ENCODE data around the gene CFAP298. TPM values are rescaled to one million over a fixed set of nuclear protein-coding genes. Genes with fewer than 3 reads are reported as not detected.
A peak's percentile ranks its signal among the peaks of the same experiment; 100 is the strongest.
"Not testable (repeated sequence)": the region's sequence is repeated elsewhere in the genome, so short reads cannot be mapped to it uniquely, and the experiment has no call there.

Gene CFAP298
- total RNA-seq (10 to 100 TPM; 19.5 to 36.8 (median 32.1) TPM), total RNA-seq (3.9 to 13.7 (median 8.7) reads per million in 29 experiments)
- total RNA-seq (2013): 26.6 TPM

- Mint-ChIP-seq H3K4me3 (peak within 1 kb of the TSS; percentile 91 to 99 (median 97)), H3K36me3 (peaks cover 14% of the 10 kb centered on the region), H3K9me3 (no peaks in the 10 kb centered on the region), H3K27me3 (no peaks in the 10 kb centered on the region), H3K4me1 (peaks cover 0 to 24% (median 20%) of the 10 kb centered on the region in 3 donors), H3K27ac (peak within 1 kb of the TSS; percentile 90 to 95)
- H3K9me3 ChIP-seq: no peaks in the 10 kb centered on the region
- peaks cover 11 to 27% of the 10 kb centered on the region in 2 experiments for H3K4me1 ChIP-seq (ENCODE audit: control insufficient read depth in 1 of 2, extremely low read depth in 1 of 2, insufficient read depth in 2 of 2, low read length in 2 of 2)
- peak within 1 kb of the TSS; percentile 81 for H3K27ac ChIP-seq (ENCODE audit: low read length)
- POLR2A ChIA-PET: interaction anchor here (0.6 to 1.0 kb wide), 4 partner anchors 11 to 217 kb away, joined by 3 to 4 read pairs (median 3); no protein-coding TSS in a partner anchor
- WGBS (ENCODE audit: insufficient coverage): under 1% methylated on average over 72 of the region's 81 CpGs
- peak; percentile 80 to 92 (median 86) for ATAC-seq (replicated peaks in 1 of 4)
- peaks cover 4 to 19% of the 10 kb centered on the region in 2 donors for H3K36me3 ChIP-seq (ENCODE audit: control insufficient read depth in 2 of 2, extremely low read depth in 1 of 2, insufficient read depth in 1 of 2, low read length in 1 of 2)
- peak; percentile 77 to 95 (median 89) for DNase-seq
- CTCF ChIA-PET: interaction anchor here in 1 of 2 donors (0.6 to 2.1 kb wide), 5 partner anchors 11 to 218 kb away, joined by 3 to 9 read pairs (median 4); partner anchors contain the start of gene PAXBP1
- H3K27me3 ChIP-seq (replicated peaks in 1 of 2; ENCODE audit: control insufficient read depth in 2 of 2, extremely low read depth in 1 of 2, insufficient read depth in 2 of 2, low read length in 1 of 2): no peaks in the 10 kb centered on the region
- H3K4me3 ChIP-seq (ENCODE audit: control insufficient read depth in 1 of 2, extremely low read depth in 1 of 2, low read length in 1 of 2): peak within 1 kb of the TSS; percentile 96 to 99
These were observed at the start of gene CFAP298 for GRCh38 chr21:32612075-32612998. Gene CFAP298, minus strand, starts transcription at chr21:32612377. Its CDS starts 134 bp downstream, at chr21:32612243.

GRCh38 chr21:32661026-32661782 is 49.0 kb upstream of the CFAP298 start:
- H3K27ac ChIP-seq (ENCODE audit: low read length); H3K27me3 Mint-ChIP-seq; H3K4me3 ChIP-seq (ENCODE audit: control insufficient read depth in 1 of 2, extremely low read depth in 1 of 2, low read length in 1 of 2); H3K4me1 ChIP-seq (ENCODE audit: control insufficient read depth in 1 of 2, extremely low read depth in 1 of 2, insufficient read depth in 2 of 2, low read length in 2 of 2); H3K27ac Mint-ChIP-seq; DNase-seq; POLR2A ChIA-PET; H3K9me3 ChIP-seq; H3K4me3 Mint-ChIP-seq; H3K4me1 Mint-ChIP-seq; ATAC-seq (replicated peaks in 1 of 4); CTCF ChIA-PET; H3K27me3 ChIP-seq (replicated peaks in 1 of 2; ENCODE audit: control insufficient read depth in 2 of 2, extremely low read depth in 1 of 2, insufficient read depth in 2 of 2, low read length in 1 of 2): not testable (repeated sequence)
- H3K36me3 ChIP-seq (ENCODE audit: control insufficient read depth in 2 of 2, extremely low read depth in 1 of 2, insufficient read depth in 1 of 2, low read length in 1 of 2): peaks cover 14 to 52% of the 10 kb centered on the region in 2 donors
- peaks cover 0 to 21% (median 18%) of the 10 kb centered on the region in 3 donors for H3K9me3 Mint-ChIP-seq
- peaks cover 96% of the 10 kb centered on the region for H3K36me3 Mint-ChIP-seq
- WGBS (ENCODE audit: insufficient coverage): 94% methylated on average over 7 of the region's 13 CpGs

- H3K36me3 ChIP-seq (ENCODE audit: control insufficient read depth in 2 of 2, extremely low read depth in 1 of 2, insufficient read depth in 1 of 2, low read length in 1 of 2): peaks cover 10 to 36% of the 10 kb centered on the region in 2 donors
- no peak overlapping the region for H3K27ac Mint-ChIP-seq
- ChIA-PET CTCF (interaction anchor here (0.6 to 1.0 kb wide), 3 partner anchors 9 to 20 kb away, joined by 3 to 4 read pairs (median 3); no protein-coding TSS in a partner anchor), POLR2A (no interaction called here)
- H3K9me3 Mint-ChIP-seq: peaks cover 0 to under 1% (median 0%) of the 10 kb centered on the region in 3 donors
- WGBS (ENCODE audit: insufficient coverage): 100% methylated on average over 3 of the region's 9 CpGs
- DNase-seq (no peak), ATAC-seq (replicated peaks in 1 of 4) (no peak)
- no peak overlapping the region for H3K27ac ChIP-seq (ENCODE audit: low read length)
- H3K9me3 ChIP-seq: no peaks in the 10 kb centered on the region
- no peaks in the 10 kb centered on the region for H3K4me1 ChIP-seq (ENCODE audit: control insufficient read depth in 1 of 2, extremely low read depth in 1 of 2, insufficient read depth in 2 of 2, low read length in 2 of 2)
- H3K36me3 Mint-ChIP-seq: peaks cover 76% of the 10 kb centered on the region
- no peaks in the 10 kb centered on the region for H3K4me1 Mint-ChIP-seq
- H3K4me3 ChIP-seq (ENCODE audit: control insufficient read depth in 1 of 2, extremely low read depth in 1 of 2, low read length in 1 of 2): no peak overlapping the region
- no peaks in the 10 kb centered on the region for H3K27me3 Mint-ChIP-seq
- H3K27me3 ChIP-seq (replicated peaks in 1 of 2; ENCODE audit: control insufficient read depth in 2 of 2, extremely low read depth in 1 of 2, insufficient read depth in 2 of 2, low read length in 1 of 2): no peaks in the 10 kb centered on the region
- no peak overlapping the region for H3K4me3 Mint-ChIP-seq
These were observed 46.3 kb upstream of the CFAP298 start for GRCh38 chr21:32658524-32658923.

- Mint-ChIP-seq H3K4me3 (no peak overlapping the region), H3K27me3 (no peaks in the 10 kb centered on the region), H3K36me3 (peaks cover 41% of the 10 kb centered on the region), H3K9me3 (no peaks in the 10 kb centered on the region), H3K4me1 (peaks cover 0 to 2% (median 0%) of the 10 kb centered on the region in 3 donors), H3K27ac (no peak overlapping the region)
- H3K4me3 ChIP-seq (ENCODE audit: control insufficient read depth in 1 of 2, extremely low read depth in 1 of 2, low read length in 1 of 2): no peak overlapping the region
- no peaks in the 10 kb centered on the region for H3K4me1 ChIP-seq (ENCODE audit: control insufficient read depth in 1 of 2, extremely low read depth in 1 of 2, insufficient read depth in 2 of 2, low read length in 2 of 2)
- H3K9me3 ChIP-seq: no peaks in the 10 kb centered on the region
- peaks cover 0 to 50% of the 10 kb centered on the region in 2 donors for H3K36me3 ChIP-seq (ENCODE audit: control insufficient read depth in 2 of 2, extremely low read depth in 1 of 2, insufficient read depth in 1 of 2, low read length in 1 of 2)
- WGBS (ENCODE audit: insufficient coverage): no CpG with 5 or more reads among the region's 2 CpGs
- no peaks in the 10 kb centered on the region for H3K27me3 ChIP-seq (replicated peaks in 1 of 2; ENCODE audit: control insufficient read depth in 2 of 2, extremely low read depth in 1 of 2, insufficient read depth in 2 of 2, low read length in 1 of 2)
- DNase-seq (peak in 17 of 35 experiments; percentile 2 to 57 (median 13)), ATAC-seq (replicated peaks in 1 of 4) (peak; percentile 49 to 61 (median 56))
- CTCF ChIA-PET: interaction anchor here (0.6 to 1.1 kb wide), 4 partner anchors 9 to 1297 kb away, joined by 3 to 5 read pairs (median 4); no protein-coding TSS in a partner anchor
- POLR2A ChIA-PET: no interaction called here
- H3K27ac ChIP-seq (ENCODE audit: low read length): no peak overlapping the region
These were observed 41.2 kb upstream of the CFAP298 start for GRCh38 chr21:32653326-32653901.

- Mint-ChIP-seq H3K27me3 (no peaks in the 10 kb centered on the region), H3K4me3 (no peak overlapping the region), H3K27ac (no peak overlapping the region), H3K4me1 (peaks cover 0 to 2% (median 0%) of the 10 kb centered on the region in 3 donors), H3K9me3 (no peaks in the 10 kb centered on the region), H3K36me3 (peaks cover 25% of the 10 kb centered on the region)
- Histone ChIP-seq H3K4me1 (ENCODE audit: control insufficient read depth in 1 of 2, extremely low read depth in 1 of 2, insufficient read depth in 2 of 2, low read length in 2 of 2) (no peaks in the 10 kb centered on the region), H3K27me3 (replicated peaks in 1 of 2; ENCODE audit: control insufficient read depth in 2 of 2, extremely low read depth in 1 of 2, insufficient read depth in 2 of 2, low read length in 1 of 2) (no peaks in the 10 kb centered on the region), H3K36me3 (ENCODE audit: control insufficient read depth in 2 of 2, extremely low read depth in 1 of 2, insufficient read depth in 1 of 2, low read length in 1 of 2) (peaks cover 0 to 66% of the 10 kb centered on the region in 2 donors), H3K27ac (ENCODE audit: low read length) (no peak overlapping the region), H3K4me3 (ENCODE audit: control insufficient read depth in 1 of 2, extremely low read depth in 1 of 2, low read length in 1 of 2) (no peak overlapping the region), H3K9me3 (no peaks in the 10 kb centered on the region)
- DNase-seq (no peak), ATAC-seq (replicated peaks in 1 of 4) (no peak)
- CTCF ChIA-PET: no interaction called here
- POLR2A ChIA-PET: no interaction called here
These were observed 36.0 kb upstream of the CFAP298 start for GRCh38 chr21:32648165-32648564.
